NCI-H1092 (cell line): ENCODE data around the gene ANKRD13A.

Experiments
- DNase-seq: peaks from one replicate; lab custom pipeline; 2025; lab: John Stamatoyannopoulos, UW

The ANKRD13A gene

DNA sequence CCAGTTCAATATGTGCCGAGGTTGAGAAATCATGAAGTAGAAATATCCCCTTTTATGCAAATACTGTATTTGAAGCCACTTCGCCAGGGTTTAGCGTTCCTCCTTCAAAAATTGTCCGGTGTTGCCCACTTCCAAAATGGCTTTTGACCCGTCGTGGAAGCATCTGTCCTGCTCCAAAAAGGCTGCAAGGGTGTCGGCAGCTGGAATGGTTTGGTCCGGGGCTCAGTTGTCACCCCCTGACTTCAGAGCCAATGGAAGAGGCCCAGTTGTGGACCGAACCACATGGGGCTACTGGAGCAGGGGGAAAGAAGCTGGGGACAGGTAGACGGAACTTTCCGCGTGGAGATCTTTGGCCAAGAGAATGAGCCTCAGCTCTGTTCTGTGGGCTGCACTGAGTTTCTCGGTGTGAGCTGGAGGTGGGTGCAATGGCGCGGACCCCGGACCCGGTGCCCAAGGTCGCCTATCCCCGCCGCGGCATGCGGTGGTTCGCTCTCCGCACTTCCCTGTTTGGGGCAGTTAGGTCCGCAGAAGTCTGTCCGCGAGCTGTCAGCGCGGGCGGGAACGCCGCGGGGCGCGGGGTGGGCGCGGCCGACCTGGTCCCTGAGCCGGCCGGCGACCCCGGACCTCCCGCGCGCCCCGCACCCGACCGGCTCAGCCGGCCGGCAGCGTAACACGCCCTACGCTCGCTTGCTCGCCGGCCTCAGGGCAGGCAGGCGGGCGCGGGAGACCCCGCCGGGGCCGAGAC lies at the start of gene ANKRD13A:
Gene ANKRD13A (plus strand): TSS at position 527 of the 745 bp plus-strand sequence. CDS start 259 bp downstream, outside the sequence.
- peak; percentile 74 for DNase-seq

GRCh38 chr12:109950625-109951024 lies 48.6 kb upstream of the ANKRD13A start:
- no peak for DNase-seq

DNA sequence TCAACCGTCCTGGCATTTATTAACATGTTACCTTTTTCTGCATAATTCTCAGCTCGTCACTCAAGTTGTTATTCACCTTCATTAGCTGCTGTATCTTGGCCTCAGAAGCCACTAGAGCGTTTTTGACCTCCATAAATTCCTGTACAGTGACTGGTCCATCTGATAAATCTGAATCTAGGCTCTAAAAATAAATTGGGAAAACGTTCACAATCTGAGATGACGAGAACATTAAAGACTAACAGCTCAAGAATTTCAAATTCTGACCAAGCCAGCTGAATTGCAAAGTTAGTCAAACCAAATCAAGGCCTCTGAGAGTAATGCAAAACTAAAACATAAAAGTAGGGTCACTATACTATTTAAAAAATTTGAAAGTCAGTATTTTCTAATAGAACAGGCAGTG lies 48.1 kb upstream of the ANKRD13A start:
- no peak for DNase-seq

DNA sequence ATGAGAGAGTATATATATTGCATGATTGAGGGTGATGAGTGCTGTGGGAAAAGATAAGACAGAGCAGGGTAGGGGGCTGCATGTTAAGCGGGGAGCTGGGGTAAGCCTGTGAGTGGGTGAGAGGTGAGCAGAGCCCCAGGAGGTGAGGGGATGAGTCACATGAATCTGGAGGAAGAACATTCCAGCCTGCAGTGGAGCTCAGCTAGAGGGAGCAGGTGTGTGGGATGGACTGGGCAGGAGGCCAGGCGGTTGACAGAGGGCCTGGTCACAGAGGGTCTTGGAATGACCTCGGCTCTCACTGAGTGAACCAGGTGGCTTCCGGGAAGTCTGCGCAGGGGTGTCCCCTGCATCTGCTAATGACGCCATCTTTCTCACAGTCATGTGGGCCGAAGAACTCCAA lies 47.5 kb upstream of the ANKRD13A start:
- DNase-seq, result no peak

GRCh38 chr12:109952160-109952858 lies 46.9 kb upstream of the ANKRD13A start:
- no peak for DNase-seq

DNA sequence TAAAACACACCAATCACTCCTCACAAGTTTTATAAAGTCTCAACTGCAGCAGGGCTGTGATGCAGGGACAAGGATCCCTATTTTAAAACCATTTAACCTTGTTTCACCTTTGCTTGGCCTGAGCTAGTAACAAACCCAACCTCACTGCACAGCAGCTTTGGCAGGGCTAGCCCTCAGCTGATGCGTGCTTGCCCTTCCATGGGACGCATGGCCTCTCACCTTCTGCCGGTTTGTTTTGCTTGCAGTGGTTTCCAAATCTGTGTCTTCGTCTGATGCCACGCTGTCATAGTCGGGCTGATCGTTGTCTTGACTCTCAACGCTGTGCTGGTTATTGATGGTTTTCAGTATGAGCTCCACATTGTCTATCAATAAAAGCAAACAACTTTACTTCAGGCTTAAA lies 46.4 kb upstream of the ANKRD13A start:
- DNase-seq, result no peak

DNA sequence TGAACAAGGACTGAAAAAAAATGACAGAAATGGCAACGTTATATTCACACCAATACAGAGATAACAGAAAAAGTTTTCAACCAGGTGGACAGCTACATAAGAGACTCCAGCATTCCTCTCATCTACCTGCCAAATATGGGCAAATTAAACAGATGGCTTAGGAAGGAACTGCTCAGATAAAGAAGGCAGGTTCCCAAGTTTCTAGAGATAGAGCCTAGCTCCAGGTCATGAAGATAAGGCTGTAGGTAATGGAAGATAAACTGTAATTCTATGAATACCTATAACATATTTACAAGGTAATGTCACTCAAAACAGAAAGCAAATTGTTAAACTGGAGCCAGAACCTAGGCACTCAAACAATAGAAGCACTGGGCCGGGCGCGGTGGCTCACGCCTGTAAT lies 45.6 kb upstream of the ANKRD13A start:
- no peak for DNase-seq

DNA sequence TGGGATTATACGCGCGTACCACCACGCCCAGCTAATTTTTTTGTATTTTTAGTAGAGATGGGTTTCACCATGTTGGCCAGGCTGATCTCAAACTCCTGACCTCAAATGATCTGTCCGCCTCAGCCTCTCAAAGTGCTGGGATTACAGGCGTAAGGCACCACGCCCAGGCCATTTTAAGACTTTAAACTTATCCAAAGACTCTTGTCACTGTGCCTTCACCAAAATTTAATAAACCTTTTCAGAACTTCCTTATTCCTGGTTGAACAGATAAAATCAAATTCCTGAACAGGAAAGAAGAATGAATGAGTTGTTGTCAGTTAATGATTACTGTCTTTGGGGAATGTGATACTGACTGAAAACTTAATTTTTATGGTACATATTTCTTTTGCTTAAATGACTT lies 40.9 kb upstream of the ANKRD13A start:
- no peak for DNase-seq

DNA sequence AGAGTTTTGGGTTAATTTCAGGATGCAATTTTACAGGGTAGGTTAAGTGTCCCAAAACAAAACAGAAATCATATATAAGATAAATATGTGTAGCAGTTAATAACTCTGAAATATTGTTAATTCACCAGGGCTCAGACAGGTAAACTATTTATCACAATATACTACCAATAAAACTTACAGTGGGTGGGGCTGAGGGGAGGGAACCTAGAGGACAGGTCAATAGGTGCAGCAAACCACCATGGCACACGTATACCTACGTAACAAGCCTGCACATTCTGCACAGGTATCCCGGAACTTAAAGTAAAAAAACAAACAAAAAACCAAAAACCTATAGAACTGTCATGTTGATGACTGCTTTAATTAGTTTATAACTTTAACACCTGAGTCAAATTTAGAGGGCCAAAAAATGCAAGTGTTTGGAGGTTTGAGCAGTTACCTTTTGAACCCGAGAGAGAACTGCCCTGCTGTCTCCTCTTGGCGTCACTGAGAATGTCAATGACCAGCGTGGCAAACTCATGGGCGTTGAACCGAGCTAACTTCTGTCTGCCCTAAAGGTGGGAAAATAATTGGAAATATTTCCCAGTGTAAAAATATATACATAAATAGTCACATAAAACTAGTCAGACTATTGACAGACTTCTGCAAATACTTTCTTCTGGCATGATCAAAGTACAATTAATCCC lies 39.7 kb upstream of the ANKRD13A start:
- DNase-seq, result no peak

DNA sequence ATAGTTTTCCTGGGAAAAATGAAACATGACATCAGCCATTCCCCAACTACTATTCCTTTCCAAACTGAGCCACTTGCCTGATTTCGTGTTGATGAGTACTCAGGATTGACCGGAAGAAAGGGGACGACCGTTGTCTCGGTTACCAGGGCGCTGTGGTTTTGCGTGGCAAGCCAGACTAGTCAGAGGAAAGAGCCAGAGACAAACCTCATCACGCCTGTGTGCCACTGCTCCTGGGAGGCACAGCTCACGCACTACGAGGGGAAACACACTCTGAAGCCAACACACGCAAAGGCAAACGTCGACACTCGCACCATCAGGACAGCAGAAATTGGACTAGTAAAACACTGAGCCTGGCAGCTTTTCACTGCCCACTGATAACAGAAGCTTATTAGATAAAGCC lies 38.0 kb upstream of the ANKRD13A start:
- no peak for DNase-seq

- DNase-seq, result no peak
Measured at GRCh38 chr12:109961612-109962011, 37.6 kb upstream of the ANKRD13A start.

- DNase-seq, result no peak
Measured at GRCh38 chr12:109962398-109962797, 36.8 kb upstream of the ANKRD13A start.

- no peak for DNase-seq
Measured at GRCh38 chr12:109963330-109963729, 35.9 kb upstream of the ANKRD13A start.

DNA sequence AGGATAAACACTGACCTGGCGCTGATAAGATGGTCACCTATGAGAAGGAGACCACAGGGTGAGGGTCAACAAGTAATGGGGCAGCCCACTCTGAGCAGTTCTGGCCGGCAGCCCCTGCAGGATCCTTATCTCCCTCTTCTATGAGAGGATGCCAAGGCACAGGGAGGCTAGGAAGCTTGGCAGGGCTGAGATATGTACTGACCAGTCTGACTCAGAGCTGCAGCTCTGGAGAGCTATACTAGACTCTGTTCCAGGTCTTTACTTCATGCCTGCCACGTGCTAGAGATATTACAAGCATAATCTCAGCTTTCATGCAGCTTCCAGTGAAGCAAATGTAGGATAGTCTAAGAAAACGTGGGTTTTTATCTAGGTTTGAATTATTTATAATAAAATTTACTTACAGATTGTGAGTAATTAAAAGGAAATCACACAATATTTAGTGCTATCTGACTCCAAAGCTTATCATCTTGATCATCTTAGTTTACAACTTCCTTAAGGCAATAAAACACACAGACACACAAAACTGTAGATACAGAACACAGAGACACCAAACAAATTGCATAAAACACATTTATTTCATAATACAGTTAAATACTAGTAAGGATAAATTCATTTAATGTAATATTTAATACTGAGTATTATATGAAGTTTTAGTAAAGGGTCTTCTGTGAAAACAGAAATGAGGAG lies 35.3 kb upstream of the ANKRD13A start:
- no peak for DNase-seq

DNA sequence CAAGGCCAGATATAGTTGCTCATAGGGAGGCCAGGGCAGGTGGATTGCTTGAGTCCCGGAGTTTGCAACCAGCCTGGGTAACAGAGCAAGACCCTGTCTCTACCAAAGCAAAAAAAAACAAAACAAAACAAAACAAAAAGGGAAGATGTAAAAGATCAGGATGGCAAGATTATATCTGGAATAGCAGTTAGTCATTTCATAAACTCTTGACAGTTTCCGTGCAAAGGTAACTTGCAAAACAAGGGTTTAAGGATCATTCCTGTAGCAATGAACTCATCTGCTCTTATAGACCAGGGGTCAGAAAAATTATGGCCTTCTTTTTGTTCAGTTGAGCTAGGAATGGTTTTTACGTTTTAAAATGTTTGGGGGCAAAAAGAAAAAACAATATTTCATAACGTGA lies 32.7 kb upstream of the ANKRD13A start:
- DNase-seq, result no peak

DNA sequence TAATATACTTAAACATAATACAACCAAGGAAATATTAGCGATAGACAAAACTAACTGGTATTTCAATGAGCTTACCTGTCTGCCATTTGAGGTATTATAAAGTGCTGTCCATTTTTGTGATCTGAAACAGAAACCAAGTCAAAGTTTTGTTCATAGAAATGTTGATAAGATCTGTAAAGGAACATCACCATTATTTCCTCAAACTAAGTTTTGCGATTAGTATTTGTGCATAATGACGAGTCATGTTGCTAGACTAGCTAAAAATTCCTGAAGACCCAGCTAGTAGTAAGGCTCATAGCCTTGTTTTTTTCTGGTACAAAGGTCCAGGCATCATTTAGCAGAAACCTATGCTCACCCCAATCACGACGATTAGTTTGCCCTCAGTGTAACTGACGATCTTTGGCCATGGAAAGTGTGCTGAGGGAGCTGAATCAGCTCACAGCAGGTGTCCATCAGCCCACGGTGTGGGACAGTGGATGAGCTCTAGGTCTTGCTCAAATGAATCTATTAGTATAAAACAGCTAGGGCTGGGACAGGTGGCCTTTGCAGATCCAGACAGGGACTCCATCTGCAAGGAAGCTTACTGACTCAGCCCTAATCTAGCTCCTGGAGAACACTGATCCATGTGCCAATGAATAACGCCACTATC lies 31.7 kb upstream of the ANKRD13A start:
- DNase-seq, result no peak

GRCh38 chr12:109968032-109968420 lies 31.2 kb upstream of the ANKRD13A start:
- no peak for DNase-seq

- no peak for DNase-seq
Measured at GRCh38 chr12:109968801-109969200, 30.4 kb upstream of the ANKRD13A start.

GRCh38 chr12:109972821-109973220 lies 26.4 kb upstream of the ANKRD13A start:
- no peak for DNase-seq

DNA sequence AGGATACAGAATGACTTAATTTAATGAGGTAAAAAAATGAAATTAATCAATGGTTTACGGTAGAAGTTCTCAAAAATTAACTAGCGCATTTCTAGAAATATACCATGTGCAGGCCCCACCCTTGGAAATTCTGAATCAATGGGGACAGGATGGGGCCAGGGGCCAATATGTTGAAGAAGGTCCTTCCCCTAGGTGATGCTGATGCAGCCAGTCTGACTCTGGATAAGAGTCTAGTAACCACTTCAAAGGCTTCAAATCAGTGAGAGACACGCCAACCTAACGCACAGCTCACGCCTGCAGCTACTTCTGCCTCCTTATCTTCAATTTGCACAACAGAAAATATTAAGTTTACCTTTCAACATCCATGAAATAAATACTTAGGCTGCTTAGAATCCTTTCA lies 17.9 kb upstream of the ANKRD13A start:
- DNase-seq, result no peak

DNA sequence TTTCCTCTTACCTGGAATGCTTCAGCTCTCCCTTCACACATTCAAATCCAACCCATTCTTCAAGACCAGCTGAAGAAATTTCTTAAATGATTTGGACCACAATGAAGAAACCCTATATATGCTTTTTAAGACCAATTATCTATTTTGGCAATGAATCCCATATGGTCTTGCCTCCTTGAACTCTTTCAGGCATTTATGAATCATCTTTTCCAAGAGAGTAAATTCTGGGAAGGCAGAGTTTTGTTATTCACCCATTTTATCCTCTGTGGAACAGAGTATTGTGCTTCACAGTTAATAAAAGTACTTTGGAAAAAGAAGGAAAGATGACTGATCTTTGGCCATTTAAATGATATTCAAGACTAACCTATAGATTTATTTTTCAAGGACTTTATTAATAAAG lies 17.0 kb upstream of the ANKRD13A start:
- DNase-seq, result no peak
